ENCODE data around the gene SPATA4.

- TF ChIP-seq CTCF (IDR thresholded peaks at IDR 0.05; ENCODE audit: low read length) (no peak), EZH2 (optimal IDR thresholded peaks at IDR 0.05; ENCODE audit: low read depth, low read length) (no peak)
Measured at GRCh38 chr4:176241703-176242102, 46.3 kb upstream of the SPATA4 start.

All from MM.1S (cell line).